GM12873 (cell line): Measurements from ENCODE around the gene CTXN3.

Source experiments
- CTCF ChIP-seq: IDR thresholded peaks from 2 replicates; pipeline ENCODE4 v1.5.1; 2012; ENCODE audit warnings: low read depth, mild to moderate bottlenecking, moderate library complexity, low read length, control low read depth; ENCODE audit not compliant: insufficient read depth; ENCODE audit errors: missing control alignments

Gene CTXN3

GRCh38 chr5:127652952-127653611 is 4.2 kb downstream of the CTXN3 start:
- no peak for TF ChIP-seq CTCF

- TF ChIP-seq CTCF: no peak
Measured at GRCh38 chr5:127656825-127657224, 7.9 kb downstream of the CTXN3 start.

GRCh38 chr5:127660047-127660733 is 11.3 kb downstream of the CTXN3 start:
- TF ChIP-seq CTCF: no peak

GRCh38 chr5:127664093-127664492 is 15.2 kb downstream of the CTXN3 start:
- no peak for TF ChIP-seq CTCF

- TF ChIP-seq CTCF: no peak
Measured at GRCh38 chr5:127665641-127666040, 16.8 kb downstream of the CTXN3 start.

- no peak for TF ChIP-seq CTCF
Measured at GRCh38 chr5:127666043-127666716, 17.3 kb downstream of the CTXN3 start.

- no peak for TF ChIP-seq CTCF
Measured at GRCh38 chr5:127667926-127668325, 19.0 kb downstream of the CTXN3 start.
